ENCODE results near the gene ABCG5. TPM values are rescaled to one million over a fixed set of nuclear protein-coding genes. Genes with fewer than 3 reads are reported as not detected.

ABCG5 gene
- total and polyA plus RNA-seq, 2 of the 4 experiments (the other 2 are of a cell fraction), result not detected

DNA sequence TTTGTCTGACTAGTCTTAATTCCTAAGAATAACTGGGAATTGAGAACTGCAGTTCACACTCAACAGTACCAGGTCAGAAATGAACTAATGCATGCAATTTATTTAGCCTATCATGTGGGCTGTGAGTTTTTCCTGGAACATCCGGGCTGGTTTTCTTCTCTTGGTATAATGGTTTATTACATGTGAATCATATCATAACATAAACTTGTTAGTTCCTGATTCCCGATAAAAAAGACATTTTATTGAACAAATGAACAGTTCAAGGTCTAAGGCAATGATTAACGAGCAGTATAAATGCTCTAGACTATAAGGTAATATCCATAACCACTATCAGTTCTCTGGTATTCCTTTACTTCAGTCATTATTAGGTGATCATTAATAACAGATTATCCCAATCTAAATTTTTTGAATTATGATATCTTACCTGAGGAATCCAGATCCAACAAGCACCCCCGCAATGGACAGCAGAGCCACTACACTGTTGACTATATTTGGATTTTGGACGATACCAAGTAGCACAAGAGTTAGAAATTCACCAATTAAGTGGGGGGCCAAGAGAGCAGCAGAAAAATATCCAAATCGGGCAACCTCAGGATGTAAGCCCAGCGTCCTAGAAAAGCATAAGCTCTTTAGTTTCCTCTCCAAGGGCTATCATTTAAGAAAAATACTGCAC, 19.0 kb downstream of the ABCG5 start:
- no peak overlapping the region for H3K4me2 ChIP-seq (ENCODE audit: low read depth, low read length)
- peaks cover 17% of the 10 kb centered on the region for H3K27me3 ChIP-seq (ENCODE audit: control insufficient read depth, insufficient read depth, low read length)
- H2BK15ac ChIP-seq (ENCODE audit: low read depth, low read length), result no peak overlapping the region
- H3K9me3 ChIP-seq (ENCODE audit: control insufficient read depth, insufficient read depth, low read length), result no peaks in the 10 kb centered on the region
- H2BK120ac ChIP-seq (ENCODE audit: low read depth, low read length), result no peak overlapping the region
- no peak for TF ChIP-seq POLR2A (IDR thresholded peaks at IDR 0.05; ENCODE audit: low read depth, low read length)
- TF ChIP-seq MXI1 (IDR thresholded peaks at IDR 0.05; ENCODE audit: borderline replicate concordance, low read depth, low read length), result no peak
- TF ChIP-seq CHD1 (IDR thresholded peaks at IDR 0.05; ENCODE audit: low read depth, low read length), result no peak
- TF ChIP-seq, protein P1, sequence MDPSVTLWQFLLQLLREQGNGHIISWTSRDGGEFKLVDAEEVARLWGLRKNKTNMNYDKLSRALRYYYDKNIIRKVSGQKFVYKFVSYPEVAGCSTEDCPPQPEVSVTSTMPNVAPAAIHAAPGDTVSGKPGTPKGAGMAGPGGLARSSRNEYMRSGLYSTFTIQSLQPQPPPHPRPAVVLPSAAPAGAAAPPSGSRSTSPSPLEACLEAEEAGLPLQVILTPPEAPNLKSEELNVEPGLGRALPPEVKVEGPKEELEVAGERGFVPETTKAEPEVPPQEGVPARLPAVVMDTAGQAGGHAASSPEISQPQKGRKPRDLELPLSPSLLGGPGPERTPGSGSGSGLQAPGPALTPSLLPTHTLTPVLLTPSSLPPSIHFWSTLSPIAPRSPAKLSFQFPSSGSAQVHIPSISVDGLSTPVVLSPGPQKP (IDR thresholded peaks at IDR 0.05; ENCODE audit: borderline replicate concordance, low read depth, low read length), result no peak
- TF ChIP-seq, protein P2, sequence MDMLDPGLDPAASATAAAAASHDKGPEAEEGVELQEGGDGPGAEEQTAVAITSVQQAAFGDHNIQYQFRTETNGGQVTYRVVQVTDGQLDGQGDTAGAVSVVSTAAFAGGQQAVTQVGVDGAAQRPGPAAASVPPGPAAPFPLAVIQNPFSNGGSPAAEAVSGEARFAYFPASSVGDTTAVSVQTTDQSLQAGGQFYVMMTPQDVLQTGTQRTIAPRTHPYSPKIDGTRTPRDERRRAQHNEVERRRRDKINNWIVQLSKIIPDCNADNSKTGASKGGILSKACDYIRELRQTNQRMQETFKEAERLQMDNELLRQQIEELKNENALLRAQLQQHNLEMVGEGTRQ (IDR thresholded peaks at IDR 0.05; ENCODE audit: low read depth, low read length), result no peak
- TF ChIP-seq MAFK (IDR thresholded peaks at IDR 0.05; ENCODE audit: low read depth, low read length), result no peak
- no peaks in the 10 kb centered on the region for H3K36me3 ChIP-seq (ENCODE audit: control insufficient read depth, insufficient read depth, low read length)
- no peak overlapping the region for H4K5ac ChIP-seq (ENCODE audit: low read depth, low read length)
- no peaks in the 10 kb centered on the region for H3K4me1 ChIP-seq (ENCODE audit: control insufficient read depth, insufficient read depth, low read length)
- H3K79me1 ChIP-seq (ENCODE audit: low read depth in 1 of 2, low read length in 2 of 2), result no peaks in the 10 kb centered on the region
- no peaks in the 10 kb centered on the region for H4K20me1 ChIP-seq (ENCODE audit: insufficient read depth, low read length)
- H2BK20ac ChIP-seq (ENCODE audit: low read depth, low read length), result no peak overlapping the region
- H3K9ac ChIP-seq (ENCODE audit: low read depth, low read length), result no peak overlapping the region
- no peak overlapping the region for H4K91ac ChIP-seq (ENCODE audit: insufficient read depth, low read depth, low read length)
- no peak overlapping the region for H2AK9ac ChIP-seq (replicated peaks; ENCODE audit: low read depth, low read length, poor library complexity)
- POLR2A ChIA-PET (ENCODE audit: unreplicated experiment), result no interaction called here
- no peaks in the 10 kb centered on the region for H3K9me1 ChIP-seq (ENCODE audit: insufficient read depth, low read length)
- no peak overlapping the region for H3K14ac ChIP-seq (replicated peaks; ENCODE audit: low read depth, low read length)
- H2AK5ac ChIP-seq (ENCODE audit: low read depth, low read length), result no peak overlapping the region
- H4K8ac ChIP-seq (ENCODE audit: low read depth in 2 of 2, low read length in 2 of 2), result no peak overlapping the region
- no peak for DNase-seq
- H2AFZ ChIP-seq (replicated peaks; ENCODE audit: low read length, poor library complexity), result no peak overlapping the region
- H3K23ac ChIP-seq (ENCODE audit: low read depth, low read length), result no peak overlapping the region
- 100% methylated on average over 1 of the region's 7 CpGs; no CpG with 5 or more reads in 1 of the 2 experiments for WGBS, 2 experiments (ENCODE audit: extremely low coverage in 2 of 2, insufficient read length in 1 of 2)
- dilution Hi-C loops (cut with HindIII; ENCODE audit: low sequenced_read_pairs, unreplicated experiment), result no loop called here
- no peak overlapping the region for H2BK5ac ChIP-seq (ENCODE audit: low read depth, low read length, poor library complexity, severe bottlenecking)
- no peak overlapping the region for H3K56ac ChIP-seq (ENCODE audit: extremely low read depth, insufficient read depth, low read length)
- in situ Hi-C loops (cut with MboI; ENCODE audit: low sequenced_read_pairs), result no loop called here
- no peak overlapping the region for H3K4ac ChIP-seq (ENCODE audit: low read depth, low read length)
- CTCF ChIA-PET, result no interaction called here
- H3K4me3 ChIP-seq (ENCODE audit: insufficient read depth, low read depth, low read length), result no peak overlapping the region
- no peak for ATAC-seq (ENCODE audit: low read depth)
- no peak overlapping the region for H3K27ac ChIP-seq (ENCODE audit: insufficient read depth, low read length)
- no TSS peak for BruUV-seq (replicated peaks)
- intact Hi-C loops (cut with micrococcal nuclease), result no loop called here
- H3K18ac ChIP-seq (ENCODE audit: low read depth, low read length), result no peak overlapping the region

Data from IMR-90 (cell line).